ENCODE data around the gene RTRAF.

DNA sequence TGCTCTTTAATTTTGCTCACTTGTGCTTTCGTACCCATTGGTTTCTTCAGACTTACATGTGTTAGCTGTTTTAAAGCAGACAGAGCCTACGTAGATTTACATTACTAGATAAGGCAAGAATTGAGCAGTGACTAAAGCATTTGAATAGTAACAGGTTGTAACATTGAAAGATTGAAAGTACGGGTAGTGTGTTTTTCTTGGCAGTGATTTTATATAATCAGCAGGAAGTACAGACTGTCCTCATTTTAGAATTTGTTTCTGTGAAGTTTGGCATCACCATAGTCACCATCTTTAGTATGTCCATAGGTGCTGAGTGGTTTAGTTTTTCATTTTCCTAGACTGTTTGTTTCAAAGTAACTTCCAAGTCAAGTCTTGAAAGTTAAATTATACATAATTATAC, 14.0 kb downstream of the RTRAF start:
- TF ChIP-seq, protein P1, sequence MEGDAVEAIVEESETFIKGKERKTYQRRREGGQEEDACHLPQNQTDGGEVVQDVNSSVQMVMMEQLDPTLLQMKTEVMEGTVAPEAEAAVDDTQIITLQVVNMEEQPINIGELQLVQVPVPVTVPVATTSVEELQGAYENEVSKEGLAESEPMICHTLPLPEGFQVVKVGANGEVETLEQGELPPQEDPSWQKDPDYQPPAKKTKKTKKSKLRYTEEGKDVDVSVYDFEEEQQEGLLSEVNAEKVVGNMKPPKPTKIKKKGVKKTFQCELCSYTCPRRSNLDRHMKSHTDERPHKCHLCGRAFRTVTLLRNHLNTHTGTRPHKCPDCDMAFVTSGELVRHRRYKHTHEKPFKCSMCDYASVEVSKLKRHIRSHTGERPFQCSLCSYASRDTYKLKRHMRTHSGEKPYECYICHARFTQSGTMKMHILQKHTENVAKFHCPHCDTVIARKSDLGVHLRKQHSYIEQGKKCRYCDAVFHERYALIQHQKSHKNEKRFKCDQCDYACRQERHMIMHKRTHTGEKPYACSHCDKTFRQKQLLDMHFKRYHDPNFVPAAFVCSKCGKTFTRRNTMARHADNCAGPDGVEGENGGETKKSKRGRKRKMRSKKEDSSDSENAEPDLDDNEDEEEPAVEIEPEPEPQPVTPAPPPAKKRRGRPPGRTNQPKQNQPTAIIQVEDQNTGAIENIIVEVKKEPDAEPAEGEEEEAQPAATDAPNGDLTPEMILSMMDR (IDR thresholded peaks at IDR 0.05) = no peak
- no peak for TF ChIP-seq POLR2AphosphoS5 (IDR thresholded peaks at IDR 0.05)

All from upper lobe of left lung (tissue), 4 donors.